T47D (cell line): ENCODE measurements around the gene TMEM59L.

Experiments
- DNase-seq, 2 experiments: peaks; one replicate each; pipeline versions ENCODE4 v3.0.0 to v3.0.0-alpha.2; 2011 to 2012; ENCODE audit warnings: low read depth in 1 of 2, low spot score in 1 of 2
- JUND ChIP-seq: IDR thresholded peaks from 2 replicates; pipeline ENCODE4 v1.6.1; 2012; ENCODE audit warnings: low read depth
- in situ Hi-C: cut with HindIII; loops from 2 replicates; pipeline ENCODE4 v1.10.0; 2016; ENCODE audit warnings: low sequenced_read_pairs, low pct_unique_long_range_greater_than_20kb

TMEM59L gene

GRCh38 chr19:18637673-18638630 lies 25.3 kb downstream of the TMEM59L start:
- in situ Hi-C loops, result no loop called here
- DNase-seq, result peak; percentile 69 to 70
- TF ChIP-seq JUND, result no peak

- no peak for DNase-seq
- in situ Hi-C loops, result no loop called here
- TF ChIP-seq JUND, result no peak
Measured at GRCh38 chr19:18639706-18640243, 27.1 kb downstream of the TMEM59L start.

- DNase-seq, result peak; percentile 58 to 64
- in situ Hi-C loops, result no loop called here
Measured at GRCh38 chr19:18644196-18645034, 31.7 kb downstream of the TMEM59L start.

GRCh38 chr19:18645035-18645511 lies 32.4 kb downstream of the TMEM59L start:
- no peak for DNase-seq
- in situ Hi-C loops, result no loop called here
- TF ChIP-seq JUND, result no peak

More at GRCh38 chr19:18644196-18645034, 31.7 kb downstream of the TMEM59L start:
- TF ChIP-seq JUND, result no peak

GRCh38 chr19:18646535-18647370 lies 34.1 kb downstream of the TMEM59L start:
- DNase-seq, result no peak
- TF ChIP-seq JUND, result no peak
- in situ Hi-C loops, result no loop called here

- no peak for DNase-seq
- in situ Hi-C loops, result no loop called here
- no peak for TF ChIP-seq JUND
Measured at GRCh38 chr19:18647371-18647767, 34.7 kb downstream of the TMEM59L start.

- in situ Hi-C loops, result no loop called here
- no peak for DNase-seq
- TF ChIP-seq JUND, result no peak
Measured at GRCh38 chr19:18647807-18648206, 35.1 kb downstream of the TMEM59L start.

- in situ Hi-C loops, result no loop called here
- no peak for DNase-seq
- no peak for TF ChIP-seq JUND
Measured at GRCh38 chr19:18648973-18649315, 36.3 kb downstream of the TMEM59L start.

- in situ Hi-C loops, result no loop called here
Measured at GRCh38 chr19:18649371-18650020, 36.8 kb downstream of the TMEM59L start.

GRCh38 chr19:18650021-18650390 lies 37.3 kb downstream of the TMEM59L start:
- TF ChIP-seq JUND, result no peak
- no peak for DNase-seq
- in situ Hi-C loops, result no loop called here

More at GRCh38 chr19:18649371-18650020, 36.8 kb downstream of the TMEM59L start:
- no peak for DNase-seq
- no peak for TF ChIP-seq JUND

GRCh38 chr19:18650468-18651041 lies 37.9 kb downstream of the TMEM59L start:
- TF ChIP-seq JUND, result no peak
- DNase-seq, result no peak
- in situ Hi-C loops, result no loop called here
